Mesodermal cell (in vitro differentiated cells): Measurements from ENCODE around the gene NEK4.
"Not testable (repeated sequence)": the region's sequence is repeated elsewhere in the genome, so short reads cannot be mapped to it uniquely, and the experiment has no call there.

Experiments
- H3K27ac ChIP-seq: 2 replicates; pipeline ENCODE4 v1.7.0; 2013; ENCODE audit warnings: mild to moderate bottlenecking, low read depth, low read length, moderate library complexity; ENCODE audit not compliant: severe bottlenecking
- H3K36me3 ChIP-seq: 2 replicates; pipeline ENCODE4 v1.7.1; 2013; ENCODE audit warnings: mild to moderate bottlenecking, low read length, moderate library complexity; ENCODE audit not compliant: control insufficient read depth, insufficient read depth
- H3K4me1 ChIP-seq: one replicate; pipeline ENCODE4 v1.7.1; 2013; ENCODE audit warnings: mild to moderate bottlenecking, low read length; ENCODE audit not compliant: insufficient read depth, control insufficient read depth, poor library complexity, severe bottlenecking
- H3K4me3 ChIP-seq: 2 replicates; pipeline ENCODE4 v1.7.0; 2013; ENCODE audit warnings: low read length, control low read depth, mild to moderate bottlenecking; ENCODE audit not compliant: insufficient read depth, poor library complexity, severe bottlenecking; ENCODE audit errors: extremely low read depth
- H3K9me3 ChIP-seq: 2 replicates; pipeline ENCODE4 v1.7.1; 2013; ENCODE audit warnings: mild to moderate bottlenecking, low read length, moderate library complexity; ENCODE audit not compliant: control insufficient read depth
- WGBS, 2 experiments: methylation state at CpG; one replicate each; pipeline ENCODE4 v1.1.5; 2013; ENCODE audit warnings: missing lambda C conversion rate in 2 of 2; ENCODE audit not compliant: insufficient coverage in 2 of 2; 5-methylcytosine and 5-hydroxymethylcytosine counted together

Gene NEK4

GRCh38 chr3:52679199-52679538, 91.6 kb downstream of the NEK4 start:
- Histone ChIP-seq H3K9me3 (no peaks in the 10 kb centered on the region), H3K27ac (no peak overlapping the region), H3K4me1 (no peaks in the 10 kb centered on the region), H3K4me3 (no peak overlapping the region), H3K36me3 (peaks cover 72% of the 10 kb centered on the region)
- 86% methylated on average over 1 of the region's 3 CpGs; no CpG with 5 or more reads in 1 of the 2 experiments for WGBS, 2 experiments

GRCh38 chr3:52678265-52679198, 92.2 kb downstream of the NEK4 start:
- H3K27ac ChIP-seq, result no peak overlapping the region
- H3K4me1 ChIP-seq, result no peaks in the 10 kb centered on the region
- H3K9me3 ChIP-seq, result no peaks in the 10 kb centered on the region
- H3K36me3 ChIP-seq, result peaks cover 72% of the 10 kb centered on the region
- no peak overlapping the region for H3K4me3 ChIP-seq
- 97 to 98% methylated on average over 4 of the region's 6 CpGs for WGBS, 2 experiments

- WGBS, 2 experiments, result 57 to 75% methylated on average over 1 of the region's 3 CpGs
- H3K4me1 ChIP-seq, H3K27ac ChIP-seq, H3K9me3 ChIP-seq, H3K4me3 ChIP-seq: not testable (repeated sequence)
- H3K36me3 ChIP-seq, result peaks cover 82% of the 10 kb centered on the region
These were observed 94.5 kb downstream of the NEK4 start for GRCh38 chr3:52676201-52676600.

- 100% methylated on average over 1 of the region's 1 CpG; no CpG with 5 or more reads in 1 of the 2 experiments for WGBS, 2 experiments
- H3K36me3 ChIP-seq, result peaks cover 68% of the 10 kb centered on the region
- H3K4me1 ChIP-seq, result peaks cover 12% of the 10 kb centered on the region
- H3K4me3 ChIP-seq, result no peak overlapping the region
- H3K27ac ChIP-seq, result peak overlapping the region; percentile 73
- H3K9me3 ChIP-seq, result no peaks in the 10 kb centered on the region
These were observed 99.1 kb downstream of the NEK4 start for GRCh38 chr3:52671676-52672075.

DNA sequence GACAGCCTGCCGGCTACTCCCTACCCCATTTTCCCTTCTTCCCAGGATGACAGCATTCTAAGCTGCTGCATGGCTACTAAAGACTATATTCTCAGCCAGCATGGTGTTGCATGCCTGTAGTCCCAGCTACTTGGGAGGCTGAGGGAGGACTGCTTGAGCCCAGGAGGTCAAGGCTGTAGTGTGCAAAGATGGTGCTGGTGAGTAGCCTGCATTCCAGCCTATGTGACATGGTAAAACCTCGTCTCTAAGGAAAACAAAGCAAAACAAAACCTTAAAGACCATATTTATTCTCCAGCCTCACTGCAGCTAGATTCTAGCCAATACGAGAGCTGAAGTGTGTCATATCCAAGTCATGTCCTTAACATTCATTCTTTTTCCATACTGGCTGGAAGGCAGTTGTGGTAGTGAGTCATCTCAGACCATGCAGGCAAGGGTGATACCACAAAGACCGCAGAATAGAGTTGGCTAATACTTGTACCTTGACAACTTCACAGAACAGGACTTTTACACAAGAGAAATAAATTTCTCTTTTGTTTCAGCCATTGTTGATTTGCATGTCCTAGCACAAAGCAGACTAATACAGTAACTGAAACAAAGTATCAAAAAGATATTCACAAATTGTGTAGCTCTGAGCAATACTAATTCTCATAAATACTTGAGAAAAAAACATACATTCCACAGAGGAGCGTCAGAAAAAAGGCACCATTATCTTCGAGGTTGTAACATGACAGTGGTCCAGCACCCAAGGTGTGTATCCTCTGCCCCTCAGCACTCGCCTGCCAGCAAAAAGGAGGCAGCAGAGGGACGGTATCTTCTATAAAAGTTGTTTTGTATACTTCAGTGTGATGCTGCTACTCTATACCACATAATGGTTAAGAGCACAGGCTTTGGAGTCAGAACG, 99.9 kb downstream of the NEK4 start:
- Histone ChIP-seq H3K4me1 (peaks cover 12% of the 10 kb centered on the region), H3K9me3 (no peaks in the 10 kb centered on the region), H3K4me3 (no peak overlapping the region), H3K27ac (peak overlapping the region; percentile 73), H3K36me3 (peaks cover 68% of the 10 kb centered on the region)
- 80 to 82% methylated on average over 1 to 4 of the region's 9 CpGs for WGBS, 2 experiments

DNA sequence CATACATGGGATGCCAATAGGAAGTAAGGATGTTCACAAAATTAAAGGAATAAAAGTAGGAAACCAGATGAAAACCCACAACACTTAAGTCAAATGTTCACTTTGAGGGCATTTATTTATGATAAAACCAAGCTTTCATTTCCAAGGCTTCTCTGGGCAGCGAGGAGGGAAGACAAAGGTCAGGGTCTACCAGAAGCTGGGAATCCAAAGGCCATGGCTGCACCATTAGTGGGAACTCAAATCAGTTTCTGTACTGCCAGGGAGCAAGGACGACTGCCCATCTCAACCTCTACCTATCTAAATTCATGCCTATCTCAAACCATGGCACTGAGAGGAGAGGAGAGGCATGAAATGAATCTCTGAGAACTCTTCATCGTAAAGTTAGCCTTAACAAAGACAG, 107.6 kb downstream of the NEK4 start:
- Histone ChIP-seq H3K36me3 (peaks cover 92% of the 10 kb centered on the region), H3K9me3 (no peaks in the 10 kb centered on the region), H3K4me3 (no peak overlapping the region), H3K4me1 (no peaks in the 10 kb centered on the region), H3K27ac (no peak overlapping the region)
- 86 to 100% methylated on average over 1 to 2 of the region's 3 CpGs for WGBS, 2 experiments

DNA sequence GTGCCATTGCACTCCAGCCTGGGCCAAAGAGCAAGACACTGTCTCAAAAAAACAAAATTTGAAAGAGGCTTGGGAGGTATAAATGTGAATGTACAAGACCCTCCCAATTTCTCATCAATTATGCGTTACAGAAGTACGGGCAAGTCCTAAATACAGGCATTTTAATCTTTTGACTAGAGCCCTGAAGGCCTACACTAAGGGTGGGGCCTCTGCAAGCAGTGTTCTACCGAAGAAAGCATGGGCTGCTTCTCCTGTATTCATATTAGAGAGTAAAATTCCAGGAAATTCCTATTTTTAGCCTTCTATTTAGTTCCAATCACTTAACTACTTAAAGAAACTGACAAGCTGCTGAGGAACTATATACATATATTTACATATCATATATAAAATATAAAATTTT, 110.7 kb downstream of the NEK4 start:
- Histone ChIP-seq H3K4me3 (no peak overlapping the region), H3K27ac (no peak overlapping the region), H3K9me3 (no peaks in the 10 kb centered on the region), H3K36me3 (peaks cover 95% of the 10 kb centered on the region), H3K4me1 (no peaks in the 10 kb centered on the region)
- whole genome bisulfite sequencing, 2 experiments, result 70% methylated on average over 2 of the region's 3 CpGs; no CpG with 5 or more reads in 1 of the 2 experiments
